WERI-Rb-1 (cell line): ENCODE results near the gene CDYL2.

Source experiments
- DNase-seq: peaks from one replicate; pipeline ENCODE4 v3.0.0-alpha.2; 2020
- H3K27ac ChIP-seq: fragments of 250-450 bp; sonication (Bioruptor Pico); 2 replicates; pipeline ENCODE4 v1.5.1; 2020; ENCODE audit warnings: mild to moderate bottlenecking, moderate library complexity
- H3K27me3 ChIP-seq: fragments of 250-450 bp; sonication (Bioruptor Pico); 2 replicates; pipeline ENCODE4 v1.5.1; 2021; ENCODE audit warnings: mild to moderate bottlenecking, low read depth, moderate library complexity; ENCODE audit not compliant: insufficient read depth, severe bottlenecking
- H3K36me3 ChIP-seq: fragments of 250-450 bp; sonication (Bioruptor Pico); 2 replicates; pipeline ENCODE4 v1.5.1; 2020; ENCODE audit warnings: mild to moderate bottlenecking, moderate library complexity
- H3K4me3 ChIP-seq: 2 replicates; pipeline ENCODE4 v1.5.1; 2011; ENCODE audit warnings: low read depth, mild to moderate bottlenecking, control low read depth, low read length
- H3K9me3 ChIP-seq: fragments of 250-450 bp; sonication (Bioruptor Pico); 2 replicates; pipeline ENCODE4 v1.5.1; 2021; ENCODE audit warnings: mild to moderate bottlenecking, moderate library complexity; ENCODE audit not compliant: severe bottlenecking
- CTCF ChIP-seq: IDR thresholded peaks from 2 replicates; pipeline ENCODE4 v1.5.1; 2011; ENCODE audit warnings: low read depth, mild to moderate bottlenecking, control low read depth, inconsistent platforms, low read length

CDYL2 gene

GRCh38 chr16:80666378-80667250 lies 137.8 kb downstream of the CDYL2 start:
- DNase-seq: no peak
- H3K9me3 ChIP-seq: no peaks in the 10 kb centered on the region
- no peak for TF ChIP-seq CTCF
- no peak overlapping the region for H3K27ac ChIP-seq
- no peaks in the 10 kb centered on the region for H3K27me3 ChIP-seq
- no peak overlapping the region for H3K4me3 ChIP-seq
- H3K36me3 ChIP-seq: no peaks in the 10 kb centered on the region

- no peak for DNase-seq
- no peaks in the 10 kb centered on the region for H3K36me3 ChIP-seq
- no peak overlapping the region for H3K27ac ChIP-seq
- no peaks in the 10 kb centered on the region for H3K27me3 ChIP-seq
- H3K4me3 ChIP-seq: no peak overlapping the region
- TF ChIP-seq CTCF: no peak
- H3K9me3 ChIP-seq: no peaks in the 10 kb centered on the region
These were observed 139.0 kb downstream of the CDYL2 start for GRCh38 chr16:80665356-80665755.

GRCh38 chr16:80664786-80665185 lies 139.6 kb downstream of the CDYL2 start:
- Histone ChIP-seq H3K27me3 (no peaks in the 10 kb centered on the region), H3K36me3 (no peaks in the 10 kb centered on the region), H3K9me3 (no peaks in the 10 kb centered on the region), H3K4me3 (no peak overlapping the region), H3K27ac (no peak overlapping the region)
- TF ChIP-seq CTCF: no peak
- DNase-seq: no peak

- Histone ChIP-seq H3K27me3 (no peaks in the 10 kb centered on the region), H3K27ac (no peak overlapping the region), H3K36me3 (no peaks in the 10 kb centered on the region), H3K9me3 (no peaks in the 10 kb centered on the region), H3K4me3 (no peak overlapping the region)
- no peak for TF ChIP-seq CTCF
- peak; percentile 45 for DNase-seq
These were observed 140.2 kb downstream of the CDYL2 start for GRCh38 chr16:80664226-80664625.

- no peak for TF ChIP-seq CTCF
- DNase-seq: no peak
- no peak overlapping the region for H3K27ac ChIP-seq
These were observed 141.3 kb downstream of the CDYL2 start for GRCh38 chr16:80663078-80663477.

GRCh38 chr16:80659865-80660264 lies 144.5 kb downstream of the CDYL2 start:
- TF ChIP-seq CTCF: no peak
- Histone ChIP-seq H3K9me3 (no peaks in the 10 kb centered on the region), H3K27ac (no peak overlapping the region), H3K27me3 (no peaks in the 10 kb centered on the region), H3K4me3 (no peak overlapping the region), H3K36me3 (no peaks in the 10 kb centered on the region)
- DNase-seq: no peak

More at GRCh38 chr16:80663078-80663477, 141.3 kb downstream of the CDYL2 start:
- H3K36me3 ChIP-seq: no peaks in the 10 kb centered on the region
- no peaks in the 10 kb centered on the region for H3K27me3 ChIP-seq
- no peaks in the 10 kb centered on the region for H3K9me3 ChIP-seq
- no peak overlapping the region for H3K4me3 ChIP-seq
